ENCODE measurements around the gene EFHB.

DNA sequence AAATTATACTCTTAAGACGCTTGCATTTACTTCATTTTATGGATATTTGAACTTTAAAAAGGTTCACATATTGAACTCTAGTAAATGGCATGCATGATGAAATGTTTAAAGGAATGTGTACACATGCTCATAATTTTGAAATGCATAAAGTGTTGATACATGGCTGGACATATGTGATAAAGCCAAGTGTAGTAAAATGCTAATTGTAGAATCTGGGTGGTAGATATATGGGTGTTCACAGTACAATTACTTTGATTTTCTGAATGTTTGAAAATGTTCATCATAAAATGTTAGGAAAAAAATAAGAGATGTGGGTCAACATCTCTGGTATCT, 4.2 kb upstream of the EFHB start:
- TF ChIP-seq CTCF (IDR thresholded peaks at IDR 0.05) (no peak), POLR2A (IDR thresholded peaks at IDR 0.05; ENCODE audit: low read depth) (no peak), EP300 (IDR thresholded peaks at IDR 0.05) (no peak), POLR2AphosphoS5 (IDR thresholded peaks at IDR 0.05) (no peak)

Data from esophagus muscularis mucosa (tissue), 4 donors.